ENCODE measurements around the gene QRFP. TPM values are rescaled to one million over a fixed set of nuclear protein-coding genes. Genes with fewer than 3 reads are reported as not detected.

The QRFP gene
- polyA plus RNA-seq, 1 donor (not counting 4 experiments of a cell fraction or from before 2014, with no cell fraction given), result not detected

DNA sequence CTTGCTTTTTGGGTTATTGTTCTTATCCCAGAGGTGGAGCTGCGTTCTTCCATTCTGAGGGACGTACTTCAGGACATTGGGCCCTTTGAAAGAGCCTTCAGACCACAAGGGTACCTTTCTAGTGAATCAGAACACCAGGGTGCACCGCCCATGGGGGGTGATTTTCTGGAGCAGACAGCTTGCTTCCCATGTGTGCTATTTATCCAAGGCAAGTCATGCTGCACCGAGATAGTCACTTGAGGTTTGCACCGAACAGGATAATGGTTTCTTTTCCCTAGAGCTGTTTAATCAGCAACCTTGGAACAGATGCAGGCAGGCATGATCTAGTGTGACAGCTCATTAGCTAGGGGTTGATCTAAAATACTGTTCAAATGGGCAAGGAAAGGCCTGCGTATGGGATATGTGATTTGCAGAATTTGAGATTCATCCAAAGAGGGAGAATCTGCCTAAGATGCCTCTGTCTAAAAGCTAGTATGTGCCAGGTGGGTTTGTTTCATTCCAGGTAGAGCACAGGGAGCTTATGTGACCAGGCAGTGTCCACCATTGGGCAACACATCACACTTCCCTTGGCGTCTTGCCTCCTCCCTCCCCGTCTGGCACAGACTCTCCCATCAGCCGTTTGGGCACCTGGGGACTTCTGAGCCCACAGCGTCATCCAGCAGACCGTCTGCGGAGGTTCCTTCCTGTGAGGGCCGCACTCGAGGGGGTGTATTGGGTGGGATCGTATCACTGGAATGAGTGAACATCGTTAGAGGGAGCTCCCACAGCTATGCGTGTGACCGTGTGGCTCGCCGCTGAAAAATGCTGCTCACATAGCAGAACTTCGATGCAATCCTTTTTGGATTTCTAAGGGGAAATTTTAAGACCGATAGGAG is 38.5 kb downstream of the QRFP start:
- dilution Hi-C loops (cut with MboI; ENCODE audit: extremely low pct_ligation_motif_present, low sequenced_read_pairs), result no loop called here
- H3K9me3 ChIP-seq (ENCODE audit: control insufficient read depth, low read depth, low read length), result no peaks in the 10 kb centered on the region
- no peak overlapping the region for H3K4me2 ChIP-seq (ENCODE audit: control insufficient read depth, extremely low read depth, insufficient read depth, low read depth, low read length)
- H3K36me3 ChIP-seq (ENCODE audit: control insufficient read depth in 2 of 2, extremely low read depth in 1 of 2, insufficient read depth in 2 of 2, low read length in 2 of 2), result peaks cover 27 to 33% of the 10 kb centered on the region in 2 experiments
- H3K9me1 ChIP-seq (ENCODE audit: control insufficient read depth, extremely low read depth, insufficient read depth, low read length), result no peaks in the 10 kb centered on the region
- no peak overlapping the region for H3K27ac ChIP-seq (ENCODE audit: control insufficient read depth, insufficient read depth, low read length)
- peaks cover 2% of the 10 kb centered on the region for H4K20me1 ChIP-seq (ENCODE audit: control insufficient read depth, extremely low read depth, insufficient read depth, low read length)
- H3K79me2 ChIP-seq (ENCODE audit: control insufficient read depth, insufficient read depth, low read length), result peaks cover 9% of the 10 kb centered on the region
- DNase-seq (ENCODE audit: low read depth, low spot score) (no peak), FAIRE-seq (no peak)
- TF ChIP-seq, protein P1, sequence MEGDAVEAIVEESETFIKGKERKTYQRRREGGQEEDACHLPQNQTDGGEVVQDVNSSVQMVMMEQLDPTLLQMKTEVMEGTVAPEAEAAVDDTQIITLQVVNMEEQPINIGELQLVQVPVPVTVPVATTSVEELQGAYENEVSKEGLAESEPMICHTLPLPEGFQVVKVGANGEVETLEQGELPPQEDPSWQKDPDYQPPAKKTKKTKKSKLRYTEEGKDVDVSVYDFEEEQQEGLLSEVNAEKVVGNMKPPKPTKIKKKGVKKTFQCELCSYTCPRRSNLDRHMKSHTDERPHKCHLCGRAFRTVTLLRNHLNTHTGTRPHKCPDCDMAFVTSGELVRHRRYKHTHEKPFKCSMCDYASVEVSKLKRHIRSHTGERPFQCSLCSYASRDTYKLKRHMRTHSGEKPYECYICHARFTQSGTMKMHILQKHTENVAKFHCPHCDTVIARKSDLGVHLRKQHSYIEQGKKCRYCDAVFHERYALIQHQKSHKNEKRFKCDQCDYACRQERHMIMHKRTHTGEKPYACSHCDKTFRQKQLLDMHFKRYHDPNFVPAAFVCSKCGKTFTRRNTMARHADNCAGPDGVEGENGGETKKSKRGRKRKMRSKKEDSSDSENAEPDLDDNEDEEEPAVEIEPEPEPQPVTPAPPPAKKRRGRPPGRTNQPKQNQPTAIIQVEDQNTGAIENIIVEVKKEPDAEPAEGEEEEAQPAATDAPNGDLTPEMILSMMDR (optimal IDR thresholded peaks at IDR 0.05 in 1 of 3, IDR thresholded peaks at IDR 0.05 in 1 of 3, conservative IDR thresholded peaks at IDR 0.05 in 1 of 3; ENCODE audit: extremely low read depth in 1 of 3, insufficient read depth in 2 of 3, low read length in 3 of 3), result no peak
- TF ChIP-seq EZH2 (IDR thresholded peaks at IDR 0.05; ENCODE audit: low read length), result no peak
- no peaks in the 10 kb centered on the region for H3K4me1 ChIP-seq (ENCODE audit: control insufficient read depth, extremely low read depth, insufficient read depth, low read length)
- no peaks in the 10 kb centered on the region for H3K27me3 ChIP-seq (ENCODE audit: control insufficient read depth, extremely low read depth, insufficient read depth, low read length)
- no peak overlapping the region for H3K9ac ChIP-seq (ENCODE audit: control insufficient read depth, extremely low read depth, insufficient read depth, low read length)
- H2AFZ ChIP-seq (ENCODE audit: control insufficient read depth, low read length), result no peak overlapping the region
- H3K4me3 ChIP-seq (ENCODE audit: control insufficient read depth in 2 of 3, extremely low read depth in 1 of 3, insufficient read depth in 2 of 3, low read depth in 1 of 3, low read length in 3 of 3), result no peak overlapping the region

DNA sequence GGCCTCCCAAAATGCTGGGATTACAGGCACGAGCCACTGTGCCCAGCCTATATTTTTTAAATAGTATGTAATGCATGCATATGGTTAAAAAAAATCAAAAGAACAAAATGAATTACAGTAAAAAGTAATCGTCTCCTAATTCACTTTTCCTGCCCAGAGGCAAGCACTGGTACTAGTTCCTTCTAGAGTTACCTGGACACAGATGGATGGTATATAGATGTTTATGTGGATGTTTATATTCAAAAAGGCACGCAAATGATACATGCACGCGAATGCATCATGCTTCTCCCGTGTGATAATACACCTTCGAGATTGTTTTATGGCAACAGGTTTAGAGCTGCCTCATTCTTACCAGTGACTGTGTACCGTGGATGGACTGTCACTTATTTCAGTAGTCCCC is 40.1 kb downstream of the QRFP start:
- no peak overlapping the region for H3K9ac ChIP-seq (ENCODE audit: control insufficient read depth, extremely low read depth, insufficient read depth, low read length)
- peaks cover 22 to 33% of the 10 kb centered on the region in 2 experiments for H3K36me3 ChIP-seq (ENCODE audit: control insufficient read depth in 2 of 2, extremely low read depth in 1 of 2, insufficient read depth in 2 of 2, low read length in 2 of 2)
- peaks cover 2% of the 10 kb centered on the region for H4K20me1 ChIP-seq (ENCODE audit: control insufficient read depth, extremely low read depth, insufficient read depth, low read length)
- no peaks in the 10 kb centered on the region for H3K9me1 ChIP-seq (ENCODE audit: control insufficient read depth, extremely low read depth, insufficient read depth, low read length)
- TF ChIP-seq, protein P1 (optimal IDR thresholded peaks at IDR 0.05 in 1 of 3, IDR thresholded peaks at IDR 0.05 in 1 of 3, conservative IDR thresholded peaks at IDR 0.05 in 1 of 3; ENCODE audit: extremely low read depth in 1 of 3, insufficient read depth in 2 of 3, low read length in 3 of 3), result no peak
- no peak for TF ChIP-seq EZH2 (IDR thresholded peaks at IDR 0.05; ENCODE audit: low read length)
- no peaks in the 10 kb centered on the region for H3K27me3 ChIP-seq (ENCODE audit: control insufficient read depth, extremely low read depth, insufficient read depth, low read length)
- no peak overlapping the region for H3K27ac ChIP-seq (ENCODE audit: control insufficient read depth, insufficient read depth, low read length)
- no peak overlapping the region for H3K4me3 ChIP-seq (ENCODE audit: control insufficient read depth in 2 of 3, extremely low read depth in 1 of 3, insufficient read depth in 2 of 3, low read depth in 1 of 3, low read length in 3 of 3)
- DNase-seq (ENCODE audit: low read depth, low spot score) (no peak), FAIRE-seq (no peak)
- no peak overlapping the region for H2AFZ ChIP-seq (ENCODE audit: control insufficient read depth, low read length)
- H3K4me1 ChIP-seq (ENCODE audit: control insufficient read depth, extremely low read depth, insufficient read depth, low read length), result no peaks in the 10 kb centered on the region
- no peaks in the 10 kb centered on the region for H3K9me3 ChIP-seq (ENCODE audit: control insufficient read depth, low read depth, low read length)
- no peak overlapping the region for H3K4me2 ChIP-seq (ENCODE audit: control insufficient read depth, extremely low read depth, insufficient read depth, low read depth, low read length)
- dilution Hi-C loops (cut with MboI; ENCODE audit: extremely low pct_ligation_motif_present, low sequenced_read_pairs), result no loop called here
- peaks cover 21% of the 10 kb centered on the region for H3K79me2 ChIP-seq (ENCODE audit: control insufficient read depth, insufficient read depth, low read length)
